Thyroid gland (tissue), 4 donors: ENCODE measurements around the gene TMEM223. TPM values are rescaled to one million over a fixed set of nuclear protein-coding genes. Genes with fewer than 3 reads are reported as not detected.

ENCODE experiments used
- DNase-seq, 2 donors: peaks; one replicate each; pipeline ENCODE4 v3.0.0-alpha.2; 2019
- H3K27ac ChIP-seq, 3 donors: fragments of 200-600 bp; sonication (generic); 1 replicate in 2 of 3; 2 replicates in 1 of 3; pipeline ENCODE4 v1.5.1; 2016 to 2019; ENCODE audit warnings: mild to moderate bottlenecking in 1 of 3, moderate library complexity in 1 of 3
- H3K27me3 ChIP-seq: fragments of 200-600 bp; sonication (generic); one replicate; pipeline ENCODE4 v1.5.1; 2019
- H3K36me3 ChIP-seq, 2 donors: fragments of 200-600 bp; sonication (generic); one replicate each; pipeline ENCODE4 v1.5.1; 2016 to 2019
- H3K4me1 ChIP-seq, 2 donors: fragments of 200-600 bp; sonication (generic); one replicate each; pipeline ENCODE4 v1.5.1; 2017 to 2019
- H3K4me3 ChIP-seq, 3 donors: fragments of 200-600 bp; sonication (generic); replicated peaks in 1 of 3; 1 replicate in 2 of 3; 2 replicates in 1 of 3; pipeline ENCODE4 v1.5.1; 2016; ENCODE audit warnings: mild to moderate bottlenecking in 1 of 3
- H3K9me3 ChIP-seq: fragments of 200-600 bp; sonication (generic); one replicate; pipeline ENCODE4 v1.5.1; 2017
- POLR2A ChIP-seq, 2 donors: fragments of 450-650 bp; IDR thresholded peaks; one replicate each; pipeline ENCODE4 v1.6.1; 2017; ENCODE audit warnings: antibody characterized with exemption in 2 of 2, mild to moderate bottlenecking in 2 of 2, moderate library complexity in 1 of 2
- WGBS, 2 donors: methylation state at CpG; one replicate each; pipeline ENCODE4 v1.1.5; 2017; 5-methylcytosine and 5-hydroxymethylcytosine counted together
- intact Hi-C: fragments of 100-400 bp; cut with DNase I; formaldehyde crosslinking; loops from one replicate; pipeline ENCODE4 v1.15.1; 2023
- total RNA-seq, 4 donors: library from RNA; depleted of rRNA; stranded (reverse); fragments of >200 nt; gene quantifications; one replicate each; pipeline ENCODE4 v1.2.3, GENCODE V29; 2016
- TF ChIP-seq, protein P1 (sequence below), 6 experiments: fragments of 200-600 bp in 3 of 6; fragments of 450-650 bp in 3 of 6; sonication (generic) in 3 of 6; IDR thresholded peaks; one replicate each; pipeline ENCODE4 v1.5.1; 2016 to 2019; ENCODE audit warnings: antibody characterized with exemption in 6 of 6, mild to moderate bottlenecking in 2 of 6, inconsistent platforms in 1 of 6, moderate library complexity in 1 of 6

The TMEM223 gene
- total RNA-seq, 4 donors from 2014 or later = 9.1 to 46.5 (median 29.7) TPM

DNA sequence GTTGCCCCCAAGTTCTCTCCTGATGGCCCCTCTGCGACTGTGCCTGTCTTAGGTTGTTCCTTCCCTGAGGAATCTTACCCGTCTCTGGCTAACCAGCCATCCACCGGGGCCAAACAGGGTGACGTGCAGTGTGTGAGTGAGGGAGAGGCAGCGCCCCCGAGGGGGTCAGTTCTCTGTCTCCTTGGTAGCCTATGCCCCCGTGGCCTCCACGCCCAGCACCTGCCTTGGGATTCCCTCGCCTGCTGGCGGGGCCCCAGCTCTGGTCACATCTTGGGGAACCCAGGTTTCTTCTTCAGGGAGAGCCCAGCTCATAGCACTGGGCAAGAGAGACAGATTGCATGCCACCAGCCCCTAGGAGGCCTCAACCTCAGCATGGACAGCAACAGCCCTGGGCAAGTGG is 7.7 kb upstream of the TMEM223 start:
- intact Hi-C loops = no loop called here
- no peak for DNase-seq
- no peaks in the 10 kb centered on the region for H3K27me3 ChIP-seq

DNA sequence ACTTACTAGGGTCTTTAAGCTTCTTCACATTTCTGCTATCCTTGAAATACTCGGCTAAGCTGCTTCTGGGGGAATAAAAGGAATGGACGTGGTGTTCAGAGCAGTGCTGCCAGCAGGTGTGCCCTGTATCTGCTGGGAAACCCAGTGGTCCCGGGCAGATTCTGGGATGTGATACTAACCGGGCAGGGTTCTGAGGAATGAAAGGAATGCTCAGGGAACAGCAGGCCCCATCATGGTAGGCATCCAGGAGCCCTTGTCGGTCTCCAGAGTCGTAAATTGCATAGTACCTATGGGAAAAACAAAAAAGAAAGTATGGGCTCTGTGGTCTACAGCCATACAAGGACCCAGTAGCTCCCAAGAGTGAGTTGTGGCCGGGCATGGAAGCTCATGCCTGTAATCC is 4.5 kb upstream of the TMEM223 start:
- no peak overlapping the region for H3K27ac ChIP-seq
- 90 to 93% methylated on average over 7 of the region's 7 CpGs for WGBS, 2 donors
- intact Hi-C loops = no loop called here
- H3K4me1 ChIP-seq = peaks cover 6 to 7% of the 10 kb centered on the region in 2 donors
- TF ChIP-seq, protein P1, sequence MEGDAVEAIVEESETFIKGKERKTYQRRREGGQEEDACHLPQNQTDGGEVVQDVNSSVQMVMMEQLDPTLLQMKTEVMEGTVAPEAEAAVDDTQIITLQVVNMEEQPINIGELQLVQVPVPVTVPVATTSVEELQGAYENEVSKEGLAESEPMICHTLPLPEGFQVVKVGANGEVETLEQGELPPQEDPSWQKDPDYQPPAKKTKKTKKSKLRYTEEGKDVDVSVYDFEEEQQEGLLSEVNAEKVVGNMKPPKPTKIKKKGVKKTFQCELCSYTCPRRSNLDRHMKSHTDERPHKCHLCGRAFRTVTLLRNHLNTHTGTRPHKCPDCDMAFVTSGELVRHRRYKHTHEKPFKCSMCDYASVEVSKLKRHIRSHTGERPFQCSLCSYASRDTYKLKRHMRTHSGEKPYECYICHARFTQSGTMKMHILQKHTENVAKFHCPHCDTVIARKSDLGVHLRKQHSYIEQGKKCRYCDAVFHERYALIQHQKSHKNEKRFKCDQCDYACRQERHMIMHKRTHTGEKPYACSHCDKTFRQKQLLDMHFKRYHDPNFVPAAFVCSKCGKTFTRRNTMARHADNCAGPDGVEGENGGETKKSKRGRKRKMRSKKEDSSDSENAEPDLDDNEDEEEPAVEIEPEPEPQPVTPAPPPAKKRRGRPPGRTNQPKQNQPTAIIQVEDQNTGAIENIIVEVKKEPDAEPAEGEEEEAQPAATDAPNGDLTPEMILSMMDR (IDR thresholded peaks at IDR 0.05) = no peak
- TF ChIP-seq POLR2A (IDR thresholded peaks at IDR 0.05) = no peak
- no peak overlapping the region for H3K4me3 ChIP-seq
- H3K36me3 ChIP-seq = peaks cover 80 to 82% of the 10 kb centered on the region in 2 donors
- H3K27me3 ChIP-seq = no peaks in the 10 kb centered on the region
- DNase-seq = no peak
- H3K9me3 ChIP-seq = no peaks in the 10 kb centered on the region

More for the DNA sequence above, 7.7 kb upstream of the TMEM223 start:
- H3K36me3 ChIP-seq = peaks cover 88 to 90% of the 10 kb centered on the region in 2 donors
- H3K4me1 ChIP-seq = peaks cover 11 to 12% of the 10 kb centered on the region in 2 donors
- WGBS, 2 donors = 92 to 97% methylated on average over 10 of the region's 10 CpGs
- TF ChIP-seq, protein P1 (IDR thresholded peaks at IDR 0.05) = no peak
- TF ChIP-seq POLR2A (IDR thresholded peaks at IDR 0.05) = no peak
- H3K4me3 ChIP-seq = no peak overlapping the region
- no peaks in the 10 kb centered on the region for H3K9me3 ChIP-seq
- no peak overlapping the region for H3K27ac ChIP-seq

DNA sequence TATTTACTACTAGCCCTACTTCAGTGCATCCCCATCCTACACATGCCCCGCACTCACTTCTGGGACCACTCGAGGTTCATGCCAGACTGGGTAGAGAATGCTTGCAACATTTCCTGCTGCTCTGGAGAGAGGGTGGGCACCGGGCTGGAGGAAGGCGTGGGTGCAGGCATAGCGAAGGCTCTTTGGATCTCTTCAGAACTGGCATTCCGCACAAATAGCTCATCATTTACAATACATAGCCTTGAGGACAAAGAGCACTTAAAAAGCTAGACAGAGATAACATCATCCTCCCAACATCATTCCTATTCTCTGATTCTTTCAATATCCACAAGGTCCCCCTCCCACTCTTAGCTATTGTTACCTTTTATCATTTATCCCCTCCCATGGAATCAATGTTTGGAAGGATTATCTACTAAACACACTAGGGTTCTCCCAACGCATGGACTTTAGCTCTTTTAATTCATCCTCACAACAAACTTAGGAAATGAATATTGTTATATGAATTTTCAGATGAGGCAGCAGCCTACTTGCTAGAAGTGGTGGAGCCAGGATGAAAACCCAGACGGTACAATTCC is 2.5 kb upstream of the TMEM223 start:
- Histone ChIP-seq H3K27me3 (no peaks in the 10 kb centered on the region), H3K27ac (no peak overlapping the region), H3K4me3 (no peak overlapping the region), H3K36me3 (peaks cover 60 to 62% of the 10 kb centered on the region in 2 donors), H3K9me3 (no peaks in the 10 kb centered on the region), H3K4me1 (peaks cover 13 to 18% of the 10 kb centered on the region in 2 donors)
- no peak for TF ChIP-seq POLR2A (IDR thresholded peaks at IDR 0.05)
- TF ChIP-seq, protein P1 (IDR thresholded peaks at IDR 0.05) = no peak
- 91 to 92% methylated on average over 8 of the region's 8 CpGs for WGBS, 2 donors
- intact Hi-C loops = no loop called here
- DNase-seq = no peak

DNA sequence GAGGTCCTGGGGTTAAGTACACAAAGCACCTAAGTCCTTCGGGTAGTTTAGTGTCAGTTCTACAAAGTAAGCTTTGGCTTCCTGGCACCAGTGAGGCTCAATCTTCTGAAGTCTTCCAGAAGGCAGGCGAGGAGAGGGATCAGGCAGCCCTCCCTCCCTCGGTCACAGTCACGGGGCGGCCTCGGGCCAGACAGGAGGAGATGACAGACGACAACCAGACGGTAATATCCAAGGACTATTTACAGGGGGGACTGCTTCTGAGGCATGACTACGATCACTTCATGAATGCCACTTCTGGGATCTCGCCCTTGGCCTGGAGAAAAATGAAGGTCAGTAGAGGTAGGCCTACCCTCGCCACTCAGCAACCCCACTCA is 383 bp upstream of the TMEM223 start:
- TF ChIP-seq, protein P1 (IDR thresholded peaks at IDR 0.05) = no peak
- TF ChIP-seq POLR2A (IDR thresholded peaks at IDR 0.05) = no peak
- 31 to 36% methylated on average over 9 to 11 of the region's 11 CpGs for WGBS, 2 donors
- Histone ChIP-seq H3K9me3 (no peaks in the 10 kb centered on the region), H3K4me3 (no peak overlapping the region), H3K27ac (peak overlapping the region; percentile 1 to 82 (median 47)), H3K36me3 (peaks cover 39 to 41% of the 10 kb centered on the region in 2 donors), H3K27me3 (no peaks in the 10 kb centered on the region), H3K4me1 (peaks cover 20 to 27% of the 10 kb centered on the region in 2 donors)
- intact Hi-C loops = no loop called here
- peak; percentile 25 to 34 for DNase-seq

DNA sequence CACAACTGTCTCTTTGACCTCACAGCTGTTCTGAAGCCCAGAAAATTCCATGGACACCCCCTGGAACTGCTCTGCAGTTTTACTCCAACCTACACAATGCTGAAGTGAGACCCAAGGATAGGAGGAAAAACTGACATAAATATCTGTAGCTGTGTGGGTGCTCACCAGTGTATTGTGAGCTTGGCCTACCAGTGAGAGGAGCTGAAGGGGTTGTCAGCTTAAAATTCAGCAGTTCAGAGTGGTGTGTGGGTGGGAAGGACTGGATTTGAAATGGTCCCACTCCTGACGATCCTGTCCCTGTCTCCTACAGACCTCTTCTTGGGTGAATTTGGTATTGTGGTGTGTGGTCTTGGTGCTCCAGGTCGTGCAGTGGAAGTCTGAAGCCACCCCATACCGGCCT is 2.2 kb downstream of the TMEM223 start:
- WGBS, 2 donors = 56 to 63% methylated on average over 2 to 3 of the region's 3 CpGs
- intact Hi-C loops = loop anchor here (5.0 to 10.0 kb wide), 2 partner anchors 45 to 73 kb away; partner anchors contain the start of genes STX5, TEX54 and WDR74
- no peak overlapping the region for H3K27ac ChIP-seq

More for the DNA sequence above, 2.2 kb downstream of the TMEM223 start:
- H3K27me3 ChIP-seq = no peaks in the 10 kb centered on the region
- H3K4me3 ChIP-seq = no peak overlapping the region
- DNase-seq = no peak
- H3K36me3 ChIP-seq = peaks cover 13 to 16% of the 10 kb centered on the region in 2 donors
- TF ChIP-seq, protein P1 (IDR thresholded peaks at IDR 0.05) = no peak
- TF ChIP-seq POLR2A (IDR thresholded peaks at IDR 0.05) = no peak
- H3K4me1 ChIP-seq = peaks cover 27 to 36% of the 10 kb centered on the region in 2 donors
- H3K9me3 ChIP-seq = no peaks in the 10 kb centered on the region
